ENCODE measurements around the gene TMEM91. TPM values are rescaled to one million over a fixed set of nuclear protein-coding genes. Genes with fewer than 3 reads are reported as not detected.

The TMEM91 gene
- polyA plus RNA-seq, 1 of the 3 experiments (the other 2 are of a cell fraction) = 5.7 TPM

DNA sequence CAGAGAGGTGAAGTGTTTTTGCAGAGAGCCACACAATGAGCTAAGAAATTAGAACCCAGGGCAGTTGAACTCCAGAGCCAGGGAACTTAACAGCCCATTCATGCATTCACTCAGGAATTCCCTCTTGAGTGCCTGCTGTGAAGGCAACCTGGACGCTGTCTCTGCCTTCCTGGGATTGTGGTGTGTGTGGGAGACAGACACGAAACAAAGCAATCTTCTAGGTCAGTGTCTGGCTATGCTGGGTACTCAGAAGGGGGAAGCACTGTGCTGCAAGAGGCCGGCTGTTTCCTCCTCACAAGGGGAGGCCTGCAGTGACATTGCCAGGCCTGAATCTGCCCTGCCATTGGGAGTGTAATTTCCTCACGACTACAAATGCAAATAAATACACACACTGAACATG is 30.9 kb downstream of the TMEM91 start:
- peaks cover 0 to 12% of the 10 kb centered on the region in 2 experiments; a peak in 1 of 4 replicates for H3K4me1 ChIP-seq (ENCODE audit: control insufficient read depth in 1 of 2, insufficient read depth in 2 of 2, low read depth in 1 of 2, low read length in 1 of 2)
- POLR2A ChIA-PET = interaction anchor here (0.5 kb wide), 1 partner anchor 22 kb away, joined by 3 read pairs; no protein-coding TSS in a partner anchor
- no peak overlapping the region for H3K4me3 ChIP-seq (ENCODE audit: low read depth in 2 of 2, low read length in 1 of 2)
- CTCF ChIA-PET = interaction anchor here (0.7 kb wide), 1 partner anchor 98 kb away, joined by 5 read pairs; no protein-coding TSS in a partner anchor
- no peak for TF ChIP-seq SMC3 (IDR thresholded peaks at IDR 0.05; ENCODE audit: low read depth, low read length)
- TF ChIP-seq, protein P1, sequence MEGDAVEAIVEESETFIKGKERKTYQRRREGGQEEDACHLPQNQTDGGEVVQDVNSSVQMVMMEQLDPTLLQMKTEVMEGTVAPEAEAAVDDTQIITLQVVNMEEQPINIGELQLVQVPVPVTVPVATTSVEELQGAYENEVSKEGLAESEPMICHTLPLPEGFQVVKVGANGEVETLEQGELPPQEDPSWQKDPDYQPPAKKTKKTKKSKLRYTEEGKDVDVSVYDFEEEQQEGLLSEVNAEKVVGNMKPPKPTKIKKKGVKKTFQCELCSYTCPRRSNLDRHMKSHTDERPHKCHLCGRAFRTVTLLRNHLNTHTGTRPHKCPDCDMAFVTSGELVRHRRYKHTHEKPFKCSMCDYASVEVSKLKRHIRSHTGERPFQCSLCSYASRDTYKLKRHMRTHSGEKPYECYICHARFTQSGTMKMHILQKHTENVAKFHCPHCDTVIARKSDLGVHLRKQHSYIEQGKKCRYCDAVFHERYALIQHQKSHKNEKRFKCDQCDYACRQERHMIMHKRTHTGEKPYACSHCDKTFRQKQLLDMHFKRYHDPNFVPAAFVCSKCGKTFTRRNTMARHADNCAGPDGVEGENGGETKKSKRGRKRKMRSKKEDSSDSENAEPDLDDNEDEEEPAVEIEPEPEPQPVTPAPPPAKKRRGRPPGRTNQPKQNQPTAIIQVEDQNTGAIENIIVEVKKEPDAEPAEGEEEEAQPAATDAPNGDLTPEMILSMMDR (IDR thresholded peaks at IDR 0.05) = no peak
- TF ChIP-seq TEAD4 (IDR thresholded peaks at IDR 0.05; ENCODE audit: borderline replicate concordance, insufficient read depth) = no peak
- no peak for TF ChIP-seq GABPA (IDR thresholded peaks at IDR 0.05; ENCODE audit: low read depth)
- TF ChIP-seq EP300 (IDR thresholded peaks at IDR 0.05; ENCODE audit: borderline replicate concordance in 1 of 2, low read depth in 1 of 2, low read length in 1 of 2) = no peak
- no peak for TF ChIP-seq FOXM1 (IDR thresholded peaks at IDR 0.05; ENCODE audit: low read depth)
- TF ChIP-seq, protein P2, sequence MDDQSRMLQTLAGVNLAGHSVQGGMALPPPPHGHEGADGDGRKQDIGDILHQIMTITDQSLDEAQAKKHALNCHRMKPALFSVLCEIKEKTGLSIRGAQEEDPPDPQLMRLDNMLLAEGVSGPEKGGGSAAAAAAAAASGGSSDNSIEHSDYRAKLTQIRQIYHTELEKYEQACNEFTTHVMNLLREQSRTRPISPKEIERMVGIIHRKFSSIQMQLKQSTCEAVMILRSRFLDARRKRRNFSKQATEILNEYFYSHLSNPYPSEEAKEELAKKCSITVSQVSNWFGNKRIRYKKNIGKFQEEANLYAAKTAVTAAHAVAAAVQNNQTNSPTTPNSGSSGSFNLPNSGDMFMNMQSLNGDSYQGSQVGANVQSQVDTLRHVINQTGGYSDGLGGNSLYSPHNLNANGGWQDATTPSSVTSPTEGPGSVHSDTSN (IDR thresholded peaks at IDR 0.05) = no peak
- no peak for TF ChIP-seq GATA2 (CRISPR knock-in tag; IDR thresholded peaks at IDR 0.05)
- TF ChIP-seq, protein P3, sequence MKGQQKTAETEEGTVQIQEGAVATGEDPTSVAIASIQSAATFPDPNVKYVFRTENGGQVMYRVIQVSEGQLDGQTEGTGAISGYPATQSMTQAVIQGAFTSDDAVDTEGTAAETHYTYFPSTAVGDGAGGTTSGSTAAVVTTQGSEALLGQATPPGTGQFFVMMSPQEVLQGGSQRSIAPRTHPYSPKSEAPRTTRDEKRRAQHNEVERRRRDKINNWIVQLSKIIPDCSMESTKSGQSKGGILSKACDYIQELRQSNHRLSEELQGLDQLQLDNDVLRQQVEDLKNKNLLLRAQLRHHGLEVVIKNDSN (IDR thresholded peaks at IDR 0.05; ENCODE audit: borderline replicate concordance, low read depth) = no peak
- TF ChIP-seq RCOR1 (IDR thresholded peaks at IDR 0.05; ENCODE audit: low read length) = no peak
- no peak for TF ChIP-seq FOSL2 (IDR thresholded peaks at IDR 0.05; ENCODE audit: borderline replicate concordance, low read depth)
- no peak for TF ChIP-seq ELF1 (IDR thresholded peaks at IDR 0.05)
- TF ChIP-seq RXRA (IDR thresholded peaks at IDR 0.05; ENCODE audit: borderline replicate concordance, low read depth) = no peak
- no peak for TF ChIP-seq TAF1 (IDR thresholded peaks at IDR 0.05; ENCODE audit: borderline replicate concordance, low read depth, low read length)
- no peak for TF ChIP-seq YY1 (IDR thresholded peaks at IDR 0.05; ENCODE audit: low read depth)
- no peak for TF ChIP-seq FOXJ3 (CRISPR knock-in tag; IDR thresholded peaks at IDR 0.05)
- H3K9ac ChIP-seq = no peak overlapping the region
- DNase-seq = no peak
- no peak overlapping the region for H3K27ac ChIP-seq (ENCODE audit: low read depth in 2 of 2, low read length in 1 of 2)
- H3K9me3 ChIP-seq = no peaks in the 10 kb centered on the region
- H3K4me2 ChIP-seq = no peak overlapping the region
- no peak overlapping the region for H2AFZ ChIP-seq (ENCODE audit: low read depth)
- 82% methylated on average over 4 of the region's 4 CpGs for WGBS (ENCODE audit: low lambda C conversion rate)
- no peaks in the 10 kb centered on the region for H4K20me1 ChIP-seq (ENCODE audit: insufficient read depth)
- no peaks in the 10 kb centered on the region for H3F3A ChIP-seq (replicated peaks; ENCODE audit: insufficient read depth)
- no peaks in the 10 kb centered on the region for H3K27me3 ChIP-seq (ENCODE audit: insufficient read depth)
- no peaks in the 10 kb centered on the region for H3K79me2 ChIP-seq (ENCODE audit: insufficient read depth)
- peaks cover 0 to 5% of the 10 kb centered on the region in 2 experiments for H3K36me3 ChIP-seq (replicated peaks in 1 of 2; ENCODE audit: control insufficient read depth in 1 of 2, insufficient read depth in 2 of 2, low read length in 1 of 2)
- no peaks in the 10 kb centered on the region for H3K9me2 ChIP-seq

All from SK-N-SH (cell line).